Superior temporal gyrus (tissue), 1 donor: Measurements from ENCODE around the gene AFAP1.
A peak's percentile ranks its signal among the peaks of the same experiment; 100 is the strongest.

Experiments
- DNase-seq: peaks from one replicate; pipeline ENCODE4 v3.0.0-alpha.2; 2016; ENCODE audit errors: extremely low spot score

AFAP1 gene

GRCh38 chr4:7864685-7865084 lies 75.0 kb downstream of the AFAP1 start:
- no peak for DNase-seq

- DNase-seq = no peak
Observed at GRCh38 chr4:7863911-7864681, 75.6 kb downstream of the AFAP1 start.

GRCh38 chr4:7862561-7863192 lies 77.0 kb downstream of the AFAP1 start:
- DNase-seq = no peak

GRCh38 chr4:7861440-7861881 lies 78.2 kb downstream of the AFAP1 start:
- DNase-seq = no peak

- DNase-seq = no peak
Observed at GRCh38 chr4:7860600-7861163, 79.0 kb downstream of the AFAP1 start.

- no peak for DNase-seq
Observed at GRCh38 chr4:7859326-7859725, 80.3 kb downstream of the AFAP1 start.

- no peak for DNase-seq
Observed at GRCh38 chr4:7858498-7858897, 81.2 kb downstream of the AFAP1 start.

GRCh38 chr4:7857993-7858392 lies 81.7 kb downstream of the AFAP1 start:
- no peak for DNase-seq

- peak; percentile 59 for DNase-seq
Observed at GRCh38 chr4:7857238-7857701, 82.4 kb downstream of the AFAP1 start.

- no peak for DNase-seq
Observed at GRCh38 chr4:7855731-7856130, 83.9 kb downstream of the AFAP1 start.

- no peak for DNase-seq
Observed at GRCh38 chr4:7854697-7855370, 84.8 kb downstream of the AFAP1 start.

GRCh38 chr4:7854216-7854615 lies 85.4 kb downstream of the AFAP1 start:
- no peak for DNase-seq

GRCh38 chr4:7853271-7853670 lies 86.4 kb downstream of the AFAP1 start:
- no peak for DNase-seq

GRCh38 chr4:7852568-7853185 lies 87.0 kb downstream of the AFAP1 start:
- DNase-seq = no peak

GRCh38 chr4:7850489-7850888 lies 89.2 kb downstream of the AFAP1 start:
- DNase-seq = no peak

- no peak for DNase-seq
Observed at GRCh38 chr4:7847206-7847605, 92.5 kb downstream of the AFAP1 start.

GRCh38 chr4:7845493-7846128 lies 94.0 kb downstream of the AFAP1 start:
- no peak for DNase-seq

GRCh38 chr4:7844594-7844991 lies 95.1 kb downstream of the AFAP1 start:
- no peak for DNase-seq

- DNase-seq = no peak
Observed at GRCh38 chr4:7843831-7844593, 95.6 kb downstream of the AFAP1 start.

GRCh38 chr4:7842384-7843279 lies 97.0 kb downstream of the AFAP1 start:
- no peak for DNase-seq
